Gastroesophageal sphincter (tissue), 3 donors: Measurements from ENCODE around the gene RAPGEF1.

Source experiments
- CTCF ChIP-seq, 4 experiments: fragments of 200-600 bp in 2 of 4; fragments of 450-650 bp in 2 of 4; sonication (generic) in 1 of 4; IDR thresholded peaks; one replicate each; pipeline ENCODE4 v1.5.1; 2017 to 2019; ENCODE audit warnings: antibody characterized with exemption in 4 of 4, mild to moderate bottlenecking in 2 of 4, moderate library complexity in 2 of 4
- POLR2A ChIP-seq, 2 donors: fragments of 450-650 bp; IDR thresholded peaks; one replicate each; pipeline ENCODE4 v1.6.1; 2017; ENCODE audit warnings: antibody characterized with exemption in 2 of 2, mild to moderate bottlenecking in 2 of 2, moderate library complexity in 1 of 2
- POLR2AphosphoS5 ChIP-seq: sonication (generic); formaldehyde crosslinking; IDR thresholded peaks from one replicate; pipeline ENCODE4 v1.6.1; 2017; ENCODE audit warnings: antibody characterized with exemption

GRCh38 chr9:131739959-131740648 is at the start of gene RAPGEF1:
- TF ChIP-seq POLR2AphosphoS5 (no peak), CTCF (IDR thresholded peaks at IDR 0.05) (peak in 3 of 4 experiments; percentile 85 to 100 (median 99)), POLR2A (IDR thresholded peaks at IDR 0.05) (no peak)
